Neuronal stem cell (in vitro differentiated cells): ENCODE data around the gene OSBPL9.

ENCODE experiments used
- DNase-seq: peaks from one replicate; pipeline ENCODE4 v3.0.0-alpha.2; 2013; ENCODE audit warnings: low spot score
- H2AFZ ChIP-seq: one replicate; pipeline ENCODE4 v1.6.1; 2013; ENCODE audit warnings: mild to moderate bottlenecking, low read length, inconsistent platforms
- H2AK5ac ChIP-seq: 2 replicates; pipeline ENCODE4 v1.6.1; 2013; ENCODE audit warnings: low read depth, mild to moderate bottlenecking, inconsistent platforms, low read length, moderate library complexity, mixed read lengths
- H2BK120ac ChIP-seq: 2 replicates; pipeline ENCODE4 v1.6.1; 2013; ENCODE audit warnings: low read depth, mild to moderate bottlenecking, inconsistent platforms, low read length, moderate library complexity, mixed read lengths
- H2BK12ac ChIP-seq: one replicate; pipeline ENCODE4 v1.6.1; 2013; ENCODE audit warnings: low read length, inconsistent platforms
- H2BK15ac ChIP-seq: 2 replicates; pipeline ENCODE4 v1.6.1; 2013; ENCODE audit warnings: mild to moderate bottlenecking, low read length, inconsistent platforms, mixed read lengths
- H2BK5ac ChIP-seq: one replicate; pipeline ENCODE4 v1.6.1; 2013; ENCODE audit warnings: inconsistent platforms, mild to moderate bottlenecking, low read length, moderate library complexity
- H3K14ac ChIP-seq: one replicate; pipeline ENCODE4 v1.6.1; 2013; ENCODE audit warnings: low read length, inconsistent platforms
- H3K18ac ChIP-seq: 2 replicates; pipeline ENCODE4 v1.6.1; 2013; ENCODE audit warnings: low read length, inconsistent platforms
- H3K23ac ChIP-seq: 2 replicates; pipeline ENCODE4 v1.6.1; 2013; ENCODE audit warnings: low read depth, mild to moderate bottlenecking, mixed read lengths, low read length, inconsistent platforms; ENCODE audit not compliant: poor library complexity
- H3K27ac ChIP-seq: replicated peaks from 3 replicates; pipeline ENCODE4 v1.5.1; 2013; ENCODE audit warnings: low read length, inconsistent platforms
- H3K27me3 ChIP-seq, 3 experiments: 2 replicates each; pipeline ENCODE4 v1.6.1; 2013; ENCODE audit warnings: low read length in 3 of 3, mild to moderate bottlenecking in 2 of 3, inconsistent platforms in 1 of 3, low read depth in 1 of 3, mixed read lengths in 1 of 3, moderate library complexity in 1 of 3; ENCODE audit not compliant: control insufficient read depth in 3 of 3, insufficient read depth in 3 of 3
- H3K36me3 ChIP-seq, 2 donors: replicated peaks in 1 of 2; 2 replicates each; pipeline ENCODE4 v1.6.1; 2013; ENCODE audit warnings: low read length in 2 of 2; ENCODE audit not compliant: control insufficient read depth in 2 of 2, insufficient read depth in 2 of 2
- H3K4ac ChIP-seq: 2 replicates; pipeline ENCODE4 v1.6.1; 2013; ENCODE audit warnings: inconsistent platforms, mild to moderate bottlenecking, low read length, moderate library complexity
- H3K4me1 ChIP-seq, 2 donors: 1 replicate in 1 of 2; 2 replicates in 1 of 2; pipeline ENCODE4 v1.6.1; 2013; ENCODE audit warnings: low read length in 2 of 2, low read depth in 1 of 2; ENCODE audit not compliant: control insufficient read depth in 2 of 2, insufficient read depth in 1 of 2
- H3K4me2 ChIP-seq: one replicate; pipeline ENCODE4 v1.6.1; 2013; ENCODE audit warnings: mild to moderate bottlenecking, low read length, inconsistent platforms; ENCODE audit not compliant: insufficient read depth, poor library complexity, severe bottlenecking
- H3K4me3 ChIP-seq, 2 donors: 2 replicates each; pipeline ENCODE4 v1.5.1; 2013; ENCODE audit warnings: low read length in 2 of 2, mild to moderate bottlenecking in 2 of 2, inconsistent platforms in 1 of 2, moderate library complexity in 1 of 2
- H3K79me1 ChIP-seq: one replicate; pipeline ENCODE4 v1.6.1; 2013; ENCODE audit warnings: low read depth, mild to moderate bottlenecking, inconsistent platforms, low read length, moderate library complexity
- H3K9ac ChIP-seq: one replicate; pipeline ENCODE4 v1.6.1; 2013; ENCODE audit warnings: mild to moderate bottlenecking, low read depth, low read length, inconsistent platforms; ENCODE audit not compliant: poor library complexity
- H3K9me3 ChIP-seq, 2 donors: replicated peaks in 1 of 2; 2 replicates each; pipeline versions ENCODE3 to v1.6.1; 2013; ENCODE audit warnings: low read length in 2 of 2, mild to moderate bottlenecking in 2 of 2, inconsistent platforms in 1 of 2, low read depth in 1 of 2, mixed read lengths in 1 of 2, moderate library complexity in 1 of 2; ENCODE audit not compliant: control insufficient read depth in 2 of 2, insufficient read depth in 1 of 2
- H4K8ac ChIP-seq: one replicate; pipeline ENCODE4 v1.6.1; 2013; ENCODE audit warnings: low read depth, mild to moderate bottlenecking, inconsistent platforms, low read length, moderate library complexity
- H4K91ac ChIP-seq: one replicate; pipeline ENCODE4 v1.6.1; 2013; ENCODE audit warnings: low read length, low read depth, mild to moderate bottlenecking, inconsistent platforms; ENCODE audit not compliant: poor library complexity
- WGBS, 2 donors: extraction: QIAGEN DNeasy Blood & Tissue Kit; methylation state at CpG; one replicate each; pipeline ENCODE4 v1.1.7; 2013; ENCODE audit warnings: missing lambda C conversion rate in 2 of 2, mixed read lengths in 1 of 2; ENCODE audit not compliant: insufficient read length in 2 of 2, insufficient replicate concordance in 1 of 2; ENCODE audit errors: extremely low coverage in 2 of 2; 5-methylcytosine and 5-hydroxymethylcytosine counted together

The OSBPL9 gene

DNA sequence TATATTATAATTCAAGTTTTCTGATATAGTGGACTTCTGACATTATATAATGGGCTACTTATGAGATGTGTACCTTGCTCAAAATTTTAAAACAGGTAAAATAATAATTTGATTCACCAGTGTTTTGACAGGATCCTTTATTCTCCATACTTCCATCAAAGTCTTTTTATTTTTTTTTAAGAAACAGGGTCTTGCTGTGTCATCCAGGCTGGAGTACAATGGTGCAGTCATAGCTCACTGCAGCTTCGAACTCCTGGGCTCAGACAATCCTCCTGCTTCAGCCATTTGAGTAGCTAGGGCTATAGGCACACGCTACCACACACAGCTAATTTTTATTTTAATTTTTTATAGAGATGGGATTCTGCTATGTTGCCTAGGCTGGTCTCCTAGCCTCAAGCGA is 132.3 kb downstream of the OSBPL9 start:
- Histone ChIP-seq H3K14ac (no peak overlapping the region), H4K8ac (no peak overlapping the region), H3K4me2 (no peak overlapping the region), H2BK5ac (no peak overlapping the region), H2BK120ac (no peak overlapping the region), H3K36me3 (peaks cover 9 to 71% of the 10 kb centered on the region in 2 donors), H3K9ac (no peak overlapping the region), H3K23ac (no peak overlapping the region), H2BK15ac (no peak overlapping the region), H3K4me3 (no peak overlapping the region), H3K4me1 (peaks cover 0 to 1% of the 10 kb centered on the region in 2 donors), H4K91ac (no peak overlapping the region), H2BK12ac (no peak overlapping the region), H3K18ac (no peak overlapping the region), H3K4ac (no peak overlapping the region), H3K27ac (no peak overlapping the region), H2AK5ac (no peak overlapping the region), H3K79me1 (peaks cover 2% of the 10 kb centered on the region), H3K27me3 (no peaks in the 10 kb centered on the region), H2AFZ (no peak overlapping the region), H3K9me3 (peaks cover 0 to 7% of the 10 kb centered on the region in 2 donors)
- DNase-seq = no peak
- WGBS, 2 donors = no CpG with 5 or more reads among the region's 3 CpGs

DNA sequence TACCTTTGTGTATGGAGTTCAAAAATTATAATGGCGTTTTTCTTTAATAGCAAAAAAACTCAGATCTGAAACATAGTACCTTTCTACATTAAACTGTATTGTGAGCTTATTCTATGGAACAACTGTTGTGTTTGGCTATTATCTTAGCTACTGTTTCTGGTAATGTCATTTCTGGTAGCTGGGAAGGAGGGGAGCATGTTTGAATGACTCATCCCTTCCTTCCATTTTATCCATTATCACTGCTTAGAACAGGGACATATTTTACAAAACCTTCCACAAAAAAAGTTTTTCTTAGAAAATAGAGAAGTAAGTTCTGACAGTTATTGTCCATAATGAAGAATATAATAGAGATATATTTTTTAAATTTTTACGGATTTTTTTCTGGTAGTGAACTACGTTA is 133.3 kb downstream of the OSBPL9 start:
- no peak overlapping the region for H3K4ac ChIP-seq

DNA sequence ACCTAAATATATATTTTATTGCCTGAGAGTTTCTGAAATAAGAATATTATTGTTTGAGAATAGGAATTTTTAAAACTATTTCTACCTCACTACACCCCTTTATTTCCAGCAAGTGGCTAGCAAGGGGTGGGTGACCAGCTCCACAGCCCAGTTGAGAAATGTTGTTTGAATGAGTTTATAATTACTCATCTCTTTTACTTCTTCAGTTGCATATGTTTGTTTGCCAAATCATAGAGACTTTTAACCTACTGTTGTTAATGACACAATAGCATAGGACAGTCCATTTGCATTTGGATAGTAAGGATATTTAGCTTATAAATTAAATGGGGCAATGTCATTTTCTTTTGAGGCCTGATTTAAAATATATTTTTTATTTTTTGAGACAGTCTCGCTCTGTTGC is 133.8 kb downstream of the OSBPL9 start:
- Histone ChIP-seq H3K36me3 (peaks cover 9 to 86% of the 10 kb centered on the region in 2 donors), H3K4me2 (no peak overlapping the region), H3K9ac (no peak overlapping the region), H2BK15ac (no peak overlapping the region), H3K4me3 (no peak overlapping the region), H2BK5ac (no peak overlapping the region), H3K79me1 (peaks cover 2% of the 10 kb centered on the region), H3K4ac (no peak overlapping the region), H2AFZ (no peak overlapping the region), H4K91ac (no peak overlapping the region), H3K9me3 (peaks cover 0 to 7% of the 10 kb centered on the region in 2 donors), H3K27ac (no peak overlapping the region), H4K8ac (no peak overlapping the region), H3K14ac (no peak overlapping the region), H3K27me3 (no peaks in the 10 kb centered on the region), H3K23ac (no peak overlapping the region), H2BK12ac (no peak overlapping the region), H2BK120ac (no peak overlapping the region), H3K4me1 (no peaks in the 10 kb centered on the region), H3K18ac (no peak overlapping the region), H2AK5ac (no peak overlapping the region)
- no CpG with 5 or more reads among the region's 1 CpG for WGBS, 2 donors
- no peak for DNase-seq

More for the DNA sequence above, 133.3 kb downstream of the OSBPL9 start:
- H3K18ac ChIP-seq = no peak overlapping the region
- H3K27ac ChIP-seq = no peak overlapping the region
- H2BK15ac ChIP-seq = no peak overlapping the region
- H3K79me1 ChIP-seq = peaks cover 2% of the 10 kb centered on the region
- peaks cover 0 to 7% of the 10 kb centered on the region in 2 donors for H3K9me3 ChIP-seq
- no peak overlapping the region for H4K91ac ChIP-seq
- no peak for DNase-seq
- no peak overlapping the region for H3K23ac ChIP-seq
- no peak overlapping the region for H2BK5ac ChIP-seq
- 100% methylated on average over 1 of the region's 3 CpGs; no CpG with 5 or more reads in 1 of the 2 donors for WGBS, 2 donors
- no peak overlapping the region for H2BK12ac ChIP-seq
- H2BK120ac ChIP-seq = no peak overlapping the region
- peaks cover 9 to 81% of the 10 kb centered on the region in 2 donors for H3K36me3 ChIP-seq
- H4K8ac ChIP-seq = no peak overlapping the region
- H3K4me1 ChIP-seq = no peaks in the 10 kb centered on the region
- no peak overlapping the region for H3K9ac ChIP-seq
- no peaks in the 10 kb centered on the region for H3K27me3 ChIP-seq
- no peak overlapping the region for H3K14ac ChIP-seq
- no peak overlapping the region for H2AFZ ChIP-seq
- no peak overlapping the region for H3K4me2 ChIP-seq
- H2AK5ac ChIP-seq = no peak overlapping the region
- H3K4me3 ChIP-seq = no peak overlapping the region

DNA sequence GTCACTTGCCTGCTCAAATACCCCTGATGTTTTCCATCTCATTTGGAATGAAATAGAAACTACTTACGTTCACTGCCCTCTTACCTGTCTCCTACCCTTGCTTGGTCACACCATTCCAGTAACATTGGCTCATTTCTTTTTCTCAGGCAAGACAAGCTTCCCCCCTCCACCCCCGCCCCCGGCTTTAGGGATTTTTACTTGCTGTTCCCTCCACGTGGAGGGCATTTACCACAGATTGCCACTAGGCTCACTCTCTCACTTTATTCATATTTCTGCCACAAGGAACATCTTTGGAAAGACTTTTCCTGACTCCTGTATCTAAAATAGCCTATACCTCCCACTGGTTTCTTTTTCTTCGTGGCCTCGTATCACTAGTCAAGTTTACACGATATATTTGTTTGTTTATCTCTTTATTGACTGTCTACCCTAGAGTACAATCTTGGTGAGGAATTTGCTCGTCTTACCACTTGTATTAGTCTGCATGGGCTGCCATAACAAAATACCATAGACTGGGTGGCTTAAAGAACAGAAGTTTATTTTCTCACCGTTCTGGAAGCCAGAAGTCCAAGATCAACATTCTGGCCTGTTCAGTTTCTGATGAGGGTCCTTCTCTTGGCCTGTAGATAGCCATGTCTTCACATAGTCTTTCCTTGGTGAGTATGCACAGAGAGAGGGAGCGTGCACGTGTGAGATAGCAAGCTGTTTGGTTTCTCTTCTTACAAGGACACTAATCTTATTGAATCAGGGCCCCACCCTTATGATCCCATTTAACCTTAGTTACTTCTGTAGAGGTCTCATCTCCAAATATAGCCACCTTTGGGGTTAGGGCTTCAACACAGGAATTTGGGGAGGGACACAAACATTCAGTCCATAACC is 135.4 kb downstream of the OSBPL9 start:
- Histone ChIP-seq H3K9me3 (peaks cover 0 to 7% of the 10 kb centered on the region in 2 donors), H3K14ac (no peak overlapping the region), H3K9ac (no peak overlapping the region), H3K4me1 (no peaks in the 10 kb centered on the region), H2AK5ac (no peak overlapping the region), H3K27ac (no peak overlapping the region), H2BK120ac (no peak overlapping the region), H3K4ac (no peak overlapping the region), H2AFZ (no peak overlapping the region), H4K8ac (no peak overlapping the region), H3K18ac (no peak overlapping the region), H3K27me3 (no peaks in the 10 kb centered on the region), H3K23ac (no peak overlapping the region), H4K91ac (no peak overlapping the region), H3K36me3 (peaks cover 9 to 80% of the 10 kb centered on the region in 2 donors), H2BK15ac (no peak overlapping the region), H2BK12ac (no peak overlapping the region), H3K4me3 (no peak overlapping the region), H3K79me1 (peaks cover 2% of the 10 kb centered on the region), H2BK5ac (no peak overlapping the region), H3K4me2 (no peak overlapping the region)
- WGBS, 2 donors = no CpG with 5 or more reads among the region's 11 CpGs
- DNase-seq = no peak
